Urothelium cell line (cell line): ENCODE results near the gene F2R.
A peak's percentile ranks its signal among the peaks of the same experiment; 100 is the strongest.

Source experiments
- DNase-seq: peaks from one replicate; pipeline ENCODE4 v3.0.0; 2011; ENCODE audit warnings: low spot score, mixed read lengths
- FAIRE-seq: peaks from 2 replicates; lab custom pipeline; 2011; peaks lifted over from hg19 to GRCh38; lab: Jason Lieb, UNC

F2R gene

GRCh38 chr5:76690037-76690679 is 25.8 kb upstream of the F2R start:
- DNase-seq = no peak
- FAIRE-seq = no peak

GRCh38 chr5:76690704-76691466 is 25.0 kb upstream of the F2R start:
- FAIRE-seq = no peak
- DNase-seq = no peak

GRCh38 chr5:76691467-76692273 is 24.3 kb upstream of the F2R start:
- no peak for DNase-seq
- no peak for FAIRE-seq

GRCh38 chr5:76692274-76692540 is 23.7 kb upstream of the F2R start:
- FAIRE-seq (no peak), DNase-seq (no peak)

- FAIRE-seq (no peak), DNase-seq (no peak)
Measured at GRCh38 chr5:76692651-76693050, 23.3 kb upstream of the F2R start.

GRCh38 chr5:76693141-76693540 is 22.8 kb upstream of the F2R start:
- DNase-seq (no peak), FAIRE-seq (no peak)

- DNase-seq (no peak), FAIRE-seq (no peak)
Measured at GRCh38 chr5:76694317-76694716, 21.6 kb upstream of the F2R start.

- DNase-seq = no peak
- no peak for FAIRE-seq
Measured at GRCh38 chr5:76695346-76695745, 20.6 kb upstream of the F2R start.

- DNase-seq (no peak), FAIRE-seq (no peak)
Measured at GRCh38 chr5:76696251-76696650, 19.7 kb upstream of the F2R start.

- FAIRE-seq (no peak), DNase-seq (no peak)
Measured at GRCh38 chr5:76697670-76698069, 18.3 kb upstream of the F2R start.

- DNase-seq = no peak
- FAIRE-seq = no peak
Measured at GRCh38 chr5:76700571-76700970, 15.4 kb upstream of the F2R start.

GRCh38 chr5:76701298-76701697 is 14.6 kb upstream of the F2R start:
- DNase-seq (peak; percentile 24), FAIRE-seq (no peak)

- FAIRE-seq (no peak), DNase-seq (no peak)
Measured at GRCh38 chr5:76703707-76704106, 12.2 kb upstream of the F2R start.

GRCh38 chr5:76704131-76704663 is 11.7 kb upstream of the F2R start:
- DNase-seq (no peak), FAIRE-seq (no peak)

GRCh38 chr5:76705574-76705973 is 10.4 kb upstream of the F2R start:
- DNase-seq (no peak), FAIRE-seq (no peak)

GRCh38 chr5:76709762-76710161 is 6.2 kb upstream of the F2R start:
- DNase-seq (peak; percentile 41), FAIRE-seq (no peak)

GRCh38 chr5:76710991-76711390 is 4.9 kb upstream of the F2R start:
- DNase-seq (no peak), FAIRE-seq (no peak)

- no peak for FAIRE-seq
- DNase-seq = no peak
Measured at GRCh38 chr5:76714751-76715485, 1.0 kb upstream of the F2R start.

- FAIRE-seq (no peak), DNase-seq (no peak)
Measured at GRCh38 chr5:76715486-76715735, 515 bp upstream of the F2R start.

- FAIRE-seq = no peak
Measured at GRCh38 chr5:76716456-76717157, 681 bp downstream of the F2R start.

More at GRCh38 chr5:76716456-76717157, 681 bp downstream of the F2R start:
- DNase-seq = no peak
